ENCODE measurements around the gene LAMTOR4. TPM values are rescaled to one million over a fixed set of nuclear protein-coding genes. Genes with fewer than 3 reads are reported as not detected.

The LAMTOR4 gene
- total and polyA plus RNA-seq, 7 donors: 48.7 to 141 (median 74.6) TPM

GRCh38 chr7:100118388-100119071 is 30.2 kb upstream of the LAMTOR4 start:
- Histone ChIP-seq H3K4me1 (peaks cover 16% of the 10 kb centered on the region), H3K36me3 (ENCODE audit: insufficient read depth in 1 of 2, low read depth in 1 of 2) (peaks cover 0 to 13% of the 10 kb centered on the region in 2 donors), H3K27me3 (ENCODE audit: insufficient read depth in 3 of 3, low read length in 2 of 3) (no peaks in the 10 kb centered on the region), H3K9me3 (no peaks in the 10 kb centered on the region), H3K4me3 (peak overlapping the region; percentile 84), H3K27ac (peak overlapping the region; percentile 91)
- intact Hi-C loops (cut with DNase I): loop anchor here in 1 of 2 donors (1.0 kb wide), 1 partner anchor 17 kb away; the partner anchor contains the start of genes AP4M1 and MCM7
- 19 to 25% (median 20%) methylated on average over 18 of the region's 18 CpGs for WGBS, 3 donors
- ATAC-seq: no peak
- no peak for TF ChIP-seq CTCF (IDR thresholded peaks at IDR 0.05)
- DNase-seq: no peak

GRCh38 chr7:100119072-100119969 is 29.4 kb upstream of the LAMTOR4 start, which contains the start of the genes CNPY4 and TAF6:
TSS of gene CNPY4 (plus strand) at chr7:100119634. CDS start at chr7:100119745, 111 bp downstream.
TSS of gene TAF6 (minus strand) at chr7:100119358. CDS start at chr7:100114209, 5,149 bp downstream.
- DNase-seq (peak; percentile 95 to 99), ATAC-seq (peak; percentile 93 to 98 (median 95))
- no peaks in the 10 kb centered on the region for H3K27me3 ChIP-seq (ENCODE audit: insufficient read depth in 3 of 3, low read length in 2 of 3)
- peaks cover 0 to 5% of the 10 kb centered on the region in 2 donors for H3K36me3 ChIP-seq (ENCODE audit: insufficient read depth in 1 of 2, low read depth in 1 of 2)
- TF ChIP-seq CTCF (IDR thresholded peaks at IDR 0.05): peak; percentile 10
- 0% methylated on average over 49 of the region's 49 CpGs for WGBS, 3 donors
- H3K4me1 ChIP-seq: peaks cover 16% of the 10 kb centered on the region
- H3K4me3 ChIP-seq: peak within 1 kb of the TSS; percentile 84
- no peaks in the 10 kb centered on the region for H3K9me3 ChIP-seq
- peak within 1 kb of the TSS; percentile 91 for H3K27ac ChIP-seq
- intact Hi-C loops (cut with DNase I): loop anchor here in 1 of 2 donors (1.0 kb wide), 1 partner anchor 18 kb away; the partner anchor contains the start of genes AP4M1 and MCM7

- WGBS, 3 donors: 15 to 19% (median 15%) methylated on average over 19 of the region's 19 CpGs
- intact Hi-C loops (cut with DNase I): loop anchor here in 1 of 2 donors (1.0 kb wide), 1 partner anchor 19 kb away; the partner anchor contains the start of genes AP4M1 and MCM7
Measured at GRCh38 chr7:100119970-100120732, 28.6 kb upstream of the LAMTOR4 start.

More at GRCh38 chr7:100119970-100120732, 28.6 kb upstream of the LAMTOR4 start:
- Histone ChIP-seq H3K9me3 (no peaks in the 10 kb centered on the region), H3K27ac (peak overlapping the region; percentile 91), H3K4me1 (peaks cover 16% of the 10 kb centered on the region), H3K4me3 (peak overlapping the region; percentile 84), H3K27me3 (ENCODE audit: insufficient read depth in 3 of 3, low read length in 2 of 3) (no peaks in the 10 kb centered on the region), H3K36me3 (ENCODE audit: insufficient read depth in 1 of 2, low read depth in 1 of 2) (peaks cover 0 to 5% of the 10 kb centered on the region in 2 donors)
- DNase-seq (peak; percentile 68 to 80), ATAC-seq (peak; percentile 67 to 81 (median 68))
- TF ChIP-seq CTCF (IDR thresholded peaks at IDR 0.05): no peak
